Rectal smooth muscle tissue (tissue), 1 donor: ENCODE results near the gene CTNNA3.

Source experiments
- H3K27ac ChIP-seq: one replicate; pipeline ENCODE4 v1.7.0; 2013; ENCODE audit warnings: low read depth, low read length, inconsistent platforms
- H3K27me3 ChIP-seq: one replicate; pipeline ENCODE4 v1.7.0; 2013; ENCODE audit warnings: low read length; ENCODE audit not compliant: control insufficient read depth, insufficient read depth
- H3K36me3 ChIP-seq: one replicate; pipeline ENCODE4 v1.7.0; 2013; ENCODE audit warnings: low read length; ENCODE audit not compliant: control insufficient read depth, insufficient read depth
- H3K4me1 ChIP-seq: one replicate; pipeline ENCODE4 v1.7.0; 2013; ENCODE audit warnings: low read length; ENCODE audit not compliant: control insufficient read depth, insufficient read depth
- H3K4me3 ChIP-seq: one replicate; pipeline ENCODE4 v1.7.0; 2013; ENCODE audit warnings: low read length
- H3K9ac ChIP-seq: one replicate; pipeline ENCODE4 v1.7.0; 2013; ENCODE audit warnings: low read length

Gene CTNNA3

GRCh38 chr10:66098595-66099480, 1597.2 kb downstream of the CTNNA3 start:
- Histone ChIP-seq H3K4me1 (peaks cover 3% of the 10 kb centered on the region), H3K9ac (no peak overlapping the region), H3K36me3 (no peaks in the 10 kb centered on the region), H3K4me3 (no peak overlapping the region), H3K27ac (no peak overlapping the region), H3K27me3 (no peaks in the 10 kb centered on the region)

GRCh38 chr10:66095610-66096009, 1600.4 kb downstream of the CTNNA3 start:
- Histone ChIP-seq H3K4me3 (no peak overlapping the region), H3K36me3 (no peaks in the 10 kb centered on the region), H3K4me1 (peaks cover 3% of the 10 kb centered on the region), H3K9ac (no peak overlapping the region), H3K27ac (no peak overlapping the region), H3K27me3 (no peaks in the 10 kb centered on the region)

GRCh38 chr10:66085906-66086305, 1610.1 kb downstream of the CTNNA3 start:
- no peak overlapping the region for H3K27ac ChIP-seq
- no peak overlapping the region for H3K9ac ChIP-seq
- H3K27me3 ChIP-seq = no peaks in the 10 kb centered on the region
- no peaks in the 10 kb centered on the region for H3K36me3 ChIP-seq
- H3K4me1 ChIP-seq = no peaks in the 10 kb centered on the region
- no peak overlapping the region for H3K4me3 ChIP-seq

GRCh38 chr10:66071907-66072306, 1624.1 kb downstream of the CTNNA3 start:
- H3K9ac ChIP-seq = no peak overlapping the region
- H3K4me1 ChIP-seq = no peaks in the 10 kb centered on the region
- no peaks in the 10 kb centered on the region for H3K36me3 ChIP-seq
- no peaks in the 10 kb centered on the region for H3K27me3 ChIP-seq
- H3K27ac ChIP-seq = no peak overlapping the region
- no peak overlapping the region for H3K4me3 ChIP-seq

GRCh38 chr10:66058594-66058993, 1637.4 kb downstream of the CTNNA3 start:
- H3K4me3 ChIP-seq = no peak overlapping the region
- no peaks in the 10 kb centered on the region for H3K27me3 ChIP-seq
- no peaks in the 10 kb centered on the region for H3K4me1 ChIP-seq
- no peaks in the 10 kb centered on the region for H3K36me3 ChIP-seq
- H3K9ac ChIP-seq = no peak overlapping the region
- no peak overlapping the region for H3K27ac ChIP-seq

GRCh38 chr10:66049335-66049734, 1646.7 kb downstream of the CTNNA3 start:
- H3K4me3 ChIP-seq = no peak overlapping the region
- no peaks in the 10 kb centered on the region for H3K27me3 ChIP-seq
- no peaks in the 10 kb centered on the region for H3K4me1 ChIP-seq
- H3K9ac ChIP-seq = no peak overlapping the region
- H3K36me3 ChIP-seq = no peaks in the 10 kb centered on the region
- no peak overlapping the region for H3K27ac ChIP-seq

GRCh38 chr10:66045859-66046258, 1650.1 kb downstream of the CTNNA3 start:
- Histone ChIP-seq H3K27me3 (no peaks in the 10 kb centered on the region), H3K27ac (no peak overlapping the region), H3K4me1 (no peaks in the 10 kb centered on the region), H3K4me3 (no peak overlapping the region), H3K9ac (no peak overlapping the region), H3K36me3 (no peaks in the 10 kb centered on the region)

- no peaks in the 10 kb centered on the region for H3K36me3 ChIP-seq
- no peak overlapping the region for H3K4me3 ChIP-seq
- H3K27me3 ChIP-seq = no peaks in the 10 kb centered on the region
- no peaks in the 10 kb centered on the region for H3K4me1 ChIP-seq
- no peak overlapping the region for H3K27ac ChIP-seq
- no peak overlapping the region for H3K9ac ChIP-seq
Measured at GRCh38 chr10:66041771-66042170, 1654.2 kb downstream of the CTNNA3 start.

GRCh38 chr10:66038623-66039022, 1657.4 kb downstream of the CTNNA3 start:
- Histone ChIP-seq H3K4me3 (no peak overlapping the region), H3K9ac (no peak overlapping the region), H3K27me3 (no peaks in the 10 kb centered on the region), H3K36me3 (no peaks in the 10 kb centered on the region), H3K27ac (no peak overlapping the region), H3K4me1 (no peaks in the 10 kb centered on the region)

GRCh38 chr10:66026321-66026720, 1669.7 kb downstream of the CTNNA3 start:
- Histone ChIP-seq H3K4me1 (no peaks in the 10 kb centered on the region), H3K36me3 (no peaks in the 10 kb centered on the region), H3K27me3 (no peaks in the 10 kb centered on the region), H3K4me3 (no peak overlapping the region), H3K27ac (no peak overlapping the region), H3K9ac (no peak overlapping the region)

- H3K4me3 ChIP-seq = no peak overlapping the region
- H3K4me1 ChIP-seq = no peaks in the 10 kb centered on the region
- no peak overlapping the region for H3K27ac ChIP-seq
- no peaks in the 10 kb centered on the region for H3K36me3 ChIP-seq
- no peak overlapping the region for H3K9ac ChIP-seq
- no peaks in the 10 kb centered on the region for H3K27me3 ChIP-seq
Measured at GRCh38 chr10:66025186-66025585, 1670.8 kb downstream of the CTNNA3 start.

GRCh38 chr10:66021423-66021822, 1674.6 kb downstream of the CTNNA3 start:
- Histone ChIP-seq H3K4me1 (no peaks in the 10 kb centered on the region), H3K36me3 (no peaks in the 10 kb centered on the region), H3K27me3 (no peaks in the 10 kb centered on the region), H3K9ac (no peak overlapping the region), H3K4me3 (no peak overlapping the region), H3K27ac (no peak overlapping the region)

- Histone ChIP-seq H3K36me3 (no peaks in the 10 kb centered on the region), H3K27ac (no peak overlapping the region), H3K4me1 (no peaks in the 10 kb centered on the region), H3K9ac (no peak overlapping the region), H3K27me3 (no peaks in the 10 kb centered on the region), H3K4me3 (no peak overlapping the region)
Measured at GRCh38 chr10:66008221-66008620, 1687.8 kb downstream of the CTNNA3 start.
